Measurements from ENCODE around the gene ADAT1. TPM values are rescaled to one million over a fixed set of nuclear protein-coding genes. Genes with fewer than 3 reads are reported as not detected.

The ADAT1 gene
- total and polyA plus RNA-seq, 4 donors, result 13.2 to 42.3 (median 18.5) TPM

GRCh38 chr16:75559564-75560372, 63.3 kb downstream of the ADAT1 start:
- no peak for TF ChIP-seq FOXA1 (IDR thresholded peaks at IDR 0.05)
- TF ChIP-seq TAF1 (conservative IDR thresholded peaks at IDR 0.05), result no peak
- no peak for TF ChIP-seq RXRA (IDR thresholded peaks at IDR 0.05)
- TF ChIP-seq ZBTB33 (IDR thresholded peaks at IDR 0.05), result no peak
- TF ChIP-seq NR2F2 (IDR thresholded peaks at IDR 0.05), result no peak
- no peak for TF ChIP-seq REST (IDR thresholded peaks at IDR 0.05)
- TF ChIP-seq FOXA2 (IDR thresholded peaks at IDR 0.05), result no peak
- no peak for TF ChIP-seq ATF3 (IDR thresholded peaks at IDR 0.05)
- TF ChIP-seq JUND (IDR thresholded peaks at IDR 0.05), result no peak
- no peak for TF ChIP-seq RAD21 (IDR thresholded peaks at IDR 0.05)
- no peak for TF ChIP-seq YY1 (IDR thresholded peaks at IDR 0.05)
- no peak for TF ChIP-seq HNF4A (conservative IDR thresholded peaks at IDR 0.05)
- TF ChIP-seq SP1 (IDR thresholded peaks at IDR 0.05), result no peak
- no peak for TF ChIP-seq HNF4G (IDR thresholded peaks at IDR 0.05)
- TF ChIP-seq CTCF (IDR thresholded peaks at IDR 0.05; ENCODE audit: low read depth, low read length, missing input control), result no peak
- no peak overlapping the region for H3K27ac ChIP-seq (ENCODE audit: low read depth in 1 of 2, low read length in 2 of 2)
- H3K9me3 ChIP-seq (ENCODE audit: control insufficient read depth in 4 of 4, low read length in 3 of 4), result no peaks in the 10 kb centered on the region
- no peaks in the 10 kb centered on the region for H3K27me3 ChIP-seq (ENCODE audit: control insufficient read depth in 4 of 4, insufficient read depth in 4 of 4, low read length in 3 of 4)
- H3K9ac ChIP-seq (ENCODE audit: low read depth in 1 of 2, low read length in 2 of 2), result no peak overlapping the region
- H3K4me3 ChIP-seq (ENCODE audit: low read depth in 1 of 3, low read length in 3 of 3), result no peak overlapping the region
- DNase-seq (ENCODE audit: low spot score), result no peak
- peaks cover 0 to 14% (median 9%) of the 10 kb centered on the region in 4 donors for H3K4me1 ChIP-seq (ENCODE audit: control insufficient read depth in 4 of 4, insufficient read depth in 4 of 4, low read length in 3 of 4)
- 67% methylated on average over 10 of the region's 10 CpGs for WGBS
- H3K36me3 ChIP-seq (ENCODE audit: control insufficient read depth in 4 of 4, insufficient read depth in 3 of 4, low read depth in 1 of 4, low read length in 3 of 4), result no peaks in the 10 kb centered on the region

All from liver (tissue), 9 donors.